Measurements from ENCODE around the gene HTR3C.

DNA sequence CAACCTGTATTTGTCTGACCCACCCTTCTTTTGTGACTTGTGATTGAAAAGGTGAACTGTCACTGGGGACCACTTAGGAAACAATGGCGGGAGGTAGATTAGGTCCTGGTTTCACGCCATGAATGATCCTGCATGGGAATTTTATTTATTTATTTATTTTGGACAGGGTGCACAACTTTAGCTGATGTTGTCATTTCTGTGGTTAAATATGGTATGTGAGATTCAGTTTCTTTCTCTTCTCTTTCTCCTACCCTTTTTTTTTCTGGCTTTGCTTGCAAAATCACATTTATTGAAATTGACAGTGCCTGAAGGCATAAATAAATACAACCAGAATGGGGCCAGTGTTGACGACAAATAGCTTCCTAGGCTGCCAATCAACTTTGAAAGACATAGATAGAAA is 26.0 kb downstream of the HTR3C start:
- TF ChIP-seq, protein P1, sequence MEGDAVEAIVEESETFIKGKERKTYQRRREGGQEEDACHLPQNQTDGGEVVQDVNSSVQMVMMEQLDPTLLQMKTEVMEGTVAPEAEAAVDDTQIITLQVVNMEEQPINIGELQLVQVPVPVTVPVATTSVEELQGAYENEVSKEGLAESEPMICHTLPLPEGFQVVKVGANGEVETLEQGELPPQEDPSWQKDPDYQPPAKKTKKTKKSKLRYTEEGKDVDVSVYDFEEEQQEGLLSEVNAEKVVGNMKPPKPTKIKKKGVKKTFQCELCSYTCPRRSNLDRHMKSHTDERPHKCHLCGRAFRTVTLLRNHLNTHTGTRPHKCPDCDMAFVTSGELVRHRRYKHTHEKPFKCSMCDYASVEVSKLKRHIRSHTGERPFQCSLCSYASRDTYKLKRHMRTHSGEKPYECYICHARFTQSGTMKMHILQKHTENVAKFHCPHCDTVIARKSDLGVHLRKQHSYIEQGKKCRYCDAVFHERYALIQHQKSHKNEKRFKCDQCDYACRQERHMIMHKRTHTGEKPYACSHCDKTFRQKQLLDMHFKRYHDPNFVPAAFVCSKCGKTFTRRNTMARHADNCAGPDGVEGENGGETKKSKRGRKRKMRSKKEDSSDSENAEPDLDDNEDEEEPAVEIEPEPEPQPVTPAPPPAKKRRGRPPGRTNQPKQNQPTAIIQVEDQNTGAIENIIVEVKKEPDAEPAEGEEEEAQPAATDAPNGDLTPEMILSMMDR (IDR thresholded peaks at IDR 0.05), result no peak
- TF ChIP-seq POLR2AphosphoS5 (IDR thresholded peaks at IDR 0.05; ENCODE audit: low read depth, low read length) (no peak), EP300 (IDR thresholded peaks at IDR 0.05; ENCODE audit: borderline replicate concordance in 1 of 2, low read depth in 1 of 2, low read length in 1 of 2) (no peak), FOXM1 (IDR thresholded peaks at IDR 0.05; ENCODE audit: low read depth) (no peak), TAF1 (IDR thresholded peaks at IDR 0.05; ENCODE audit: borderline replicate concordance, low read depth, low read length) (no peak), RAD21 (IDR thresholded peaks at IDR 0.05; ENCODE audit: low read length) (no peak), CHD2 (IDR thresholded peaks at IDR 0.05; ENCODE audit: low read length, partially characterized antibody) (no peak), RXRA (IDR thresholded peaks at IDR 0.05; ENCODE audit: borderline replicate concordance, low read depth) (no peak), SIN3A (IDR thresholded peaks at IDR 0.05; ENCODE audit: borderline replicate concordance, low read depth, low read length) (no peak), EZH2phosphoT487 (IDR thresholded peaks at IDR 0.05; ENCODE audit: borderline replicate concordance, low read depth) (no peak), GATA2 (CRISPR knock-in tag; IDR thresholded peaks at IDR 0.05) (no peak), SMC3 (IDR thresholded peaks at IDR 0.05; ENCODE audit: low read depth, low read length) (no peak)
- TF ChIP-seq, protein P2, sequence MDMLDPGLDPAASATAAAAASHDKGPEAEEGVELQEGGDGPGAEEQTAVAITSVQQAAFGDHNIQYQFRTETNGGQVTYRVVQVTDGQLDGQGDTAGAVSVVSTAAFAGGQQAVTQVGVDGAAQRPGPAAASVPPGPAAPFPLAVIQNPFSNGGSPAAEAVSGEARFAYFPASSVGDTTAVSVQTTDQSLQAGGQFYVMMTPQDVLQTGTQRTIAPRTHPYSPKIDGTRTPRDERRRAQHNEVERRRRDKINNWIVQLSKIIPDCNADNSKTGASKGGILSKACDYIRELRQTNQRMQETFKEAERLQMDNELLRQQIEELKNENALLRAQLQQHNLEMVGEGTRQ (IDR thresholded peaks at IDR 0.05; ENCODE audit: borderline replicate concordance, low read depth, low read length), result no peak
